NCI-H2171 treated with DMSO at 0.1 percent for 48 hours (cell line): Measurements from ENCODE around the gene KIF1A.

Source experiments
- DNase-seq: peaks from one replicate; lab custom pipeline; 2025; lab: John Stamatoyannopoulos, UW

KIF1A gene

GRCh38 chr2:240719676-240720545 lies 100.1 kb downstream of the KIF1A start:
- no peak for DNase-seq

GRCh38 chr2:240718896-240719490 lies 101.0 kb downstream of the KIF1A start:
- no peak for DNase-seq

- no peak for DNase-seq
Measured at GRCh38 chr2:240717681-240718581, 102.1 kb downstream of the KIF1A start.

- DNase-seq, result no peak
Measured at GRCh38 chr2:240717181-240717641, 102.8 kb downstream of the KIF1A start.

- no peak for DNase-seq
Measured at GRCh38 chr2:240716130-240716798, 103.8 kb downstream of the KIF1A start.

GRCh38 chr2:240714747-240715725 lies 105.0 kb downstream of the KIF1A start:
- no peak for DNase-seq

GRCh38 chr2:240713928-240714746 lies 105.9 kb downstream of the KIF1A start:
- DNase-seq, result peak; percentile 3

- DNase-seq, result no peak
Measured at GRCh38 chr2:240713071-240713927, 106.7 kb downstream of the KIF1A start.

- DNase-seq, result no peak
Measured at GRCh38 chr2:240712121-240712520, 107.9 kb downstream of the KIF1A start.

- DNase-seq, result no peak
Measured at GRCh38 chr2:240711701-240712100, 108.3 kb downstream of the KIF1A start.

- no peak for DNase-seq
Measured at GRCh38 chr2:240711296-240711695, 108.7 kb downstream of the KIF1A start.

GRCh38 chr2:240708457-240708856 lies 111.6 kb downstream of the KIF1A start:
- no peak for DNase-seq

- DNase-seq, result no peak
Measured at GRCh38 chr2:240707821-240708220, 112.2 kb downstream of the KIF1A start.

- no peak for DNase-seq
Measured at GRCh38 chr2:240707043-240707756, 112.8 kb downstream of the KIF1A start.

GRCh38 chr2:240705204-240705791 lies 114.7 kb downstream of the KIF1A start:
- DNase-seq, result no peak

GRCh38 chr2:240704651-240705050 lies 115.4 kb downstream of the KIF1A start:
- no peak for DNase-seq
